Lower leg skin (tissue), 4 donors: Measurements from ENCODE around the gene ABCG1. TPM values are rescaled to one million over a fixed set of nuclear protein-coding genes. Genes with fewer than 3 reads are reported as not detected.

Source experiments
- DNase-seq, 2 donors: peaks; one replicate each; pipeline ENCODE4 v3.0.0-alpha.2; 2019; ENCODE audit warnings: low spot score in 2 of 2
- H3K4me3 ChIP-seq: fragments of 200-600 bp; sonication (generic); 2 replicates; pipeline ENCODE4 v1.5.1; 2017; ENCODE audit warnings: mild to moderate bottlenecking, low read depth; ENCODE audit not compliant: poor library complexity, severe bottlenecking
- CTCF ChIP-seq, 3 donors: fragments of 450-650 bp; IDR thresholded peaks; one replicate each; pipeline ENCODE4 v1.5.1; 2016; ENCODE audit warnings: antibody characterized with exemption in 3 of 3, mild to moderate bottlenecking in 3 of 3, moderate library complexity in 2 of 3
- POLR2A ChIP-seq, 2 donors: fragments of 450-650 bp; IDR thresholded peaks; one replicate each; pipeline ENCODE4 v1.6.1; 2016 to 2017; ENCODE audit warnings: antibody characterized with exemption in 2 of 2, mild to moderate bottlenecking in 1 of 2, moderate library complexity in 1 of 2
- WGBS, 2 donors: methylation state at CpG; one replicate each; pipeline ENCODE4 v1.1.5; 2018; 5-methylcytosine and 5-hydroxymethylcytosine counted together
- intact Hi-C: fragments of 100-400 bp; cut with DNase I; formaldehyde crosslinking; loops from one replicate; pipeline ENCODE4 v1.15.0; 2023; ENCODE audit warnings: low total_unique reads
- total RNA-seq, 4 donors: library from RNA; depleted of rRNA; stranded (reverse); fragments of >200 nt; gene quantifications; one replicate each; pipeline ENCODE4 v1.1.0, GENCODE V29; 2016

ABCG1 gene
- total RNA-seq, 4 donors from 2014 or later: 49.4 to 80.2 (median 52.7) TPM

DNA sequence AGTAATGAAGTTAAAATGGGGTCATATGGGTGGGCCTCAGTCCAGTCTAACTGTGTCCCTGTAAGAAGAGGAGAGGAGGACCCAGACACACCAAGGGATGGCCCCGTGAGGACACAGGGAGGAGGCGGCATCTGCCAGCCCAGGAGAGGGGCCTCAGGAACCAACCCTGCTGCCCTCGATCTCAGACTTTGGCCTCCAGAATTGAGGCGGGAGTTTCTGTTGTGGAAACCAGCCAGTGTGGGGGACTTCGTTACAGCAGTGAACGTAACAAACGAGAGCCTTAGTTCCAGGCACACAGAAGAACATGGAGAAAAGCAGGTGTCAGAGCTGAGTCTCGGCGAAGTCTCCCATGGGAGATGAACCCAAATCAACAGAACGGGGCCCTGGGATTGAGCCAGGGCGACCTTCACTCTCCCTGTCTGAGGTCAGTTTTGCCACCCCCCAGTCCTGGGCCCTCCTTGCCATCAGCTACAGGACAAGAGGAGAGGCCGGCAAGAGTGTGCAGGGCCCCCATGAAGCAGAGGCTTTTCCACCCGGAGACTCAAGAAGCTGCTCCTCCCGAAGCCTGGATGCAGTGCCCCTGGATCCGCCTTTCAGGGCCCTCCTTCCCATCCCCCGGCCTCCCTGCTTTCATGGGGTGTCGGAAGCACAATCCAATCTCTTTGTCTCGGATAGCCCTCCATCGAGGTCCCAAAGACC lies 59.7 kb downstream of the ABCG1 start:
- TF ChIP-seq CTCF (IDR thresholded peaks at IDR 0.05) (no peak), POLR2A (IDR thresholded peaks at IDR 0.05) (no peak)
- no peak for DNase-seq
- 91% methylated on average over 18 of the region's 19 CpGs for WGBS, 2 donors
- H3K4me3 ChIP-seq: no peak overlapping the region
- intact Hi-C loops: no loop called here

- no peak overlapping the region for H3K4me3 ChIP-seq
- 90 to 91% methylated on average over 19 to 20 of the region's 20 CpGs for WGBS, 2 donors
- TF ChIP-seq CTCF (IDR thresholded peaks at IDR 0.05): no peak
- TF ChIP-seq POLR2A (IDR thresholded peaks at IDR 0.05): no peak
- intact Hi-C loops: no loop called here
- no peak for DNase-seq
Observed at GRCh38 chr21:42279341-42279871, 60.5 kb downstream of the ABCG1 start.

- no peak for DNase-seq
- intact Hi-C loops: no loop called here
- TF ChIP-seq POLR2A (IDR thresholded peaks at IDR 0.05) (no peak), CTCF (IDR thresholded peaks at IDR 0.05) (no peak)
- no peak overlapping the region for H3K4me3 ChIP-seq
- 82 to 89% methylated on average over 8 to 11 of the region's 11 CpGs for WGBS, 2 donors
Observed at GRCh38 chr21:42279888-42280287, 60.9 kb downstream of the ABCG1 start.

DNA sequence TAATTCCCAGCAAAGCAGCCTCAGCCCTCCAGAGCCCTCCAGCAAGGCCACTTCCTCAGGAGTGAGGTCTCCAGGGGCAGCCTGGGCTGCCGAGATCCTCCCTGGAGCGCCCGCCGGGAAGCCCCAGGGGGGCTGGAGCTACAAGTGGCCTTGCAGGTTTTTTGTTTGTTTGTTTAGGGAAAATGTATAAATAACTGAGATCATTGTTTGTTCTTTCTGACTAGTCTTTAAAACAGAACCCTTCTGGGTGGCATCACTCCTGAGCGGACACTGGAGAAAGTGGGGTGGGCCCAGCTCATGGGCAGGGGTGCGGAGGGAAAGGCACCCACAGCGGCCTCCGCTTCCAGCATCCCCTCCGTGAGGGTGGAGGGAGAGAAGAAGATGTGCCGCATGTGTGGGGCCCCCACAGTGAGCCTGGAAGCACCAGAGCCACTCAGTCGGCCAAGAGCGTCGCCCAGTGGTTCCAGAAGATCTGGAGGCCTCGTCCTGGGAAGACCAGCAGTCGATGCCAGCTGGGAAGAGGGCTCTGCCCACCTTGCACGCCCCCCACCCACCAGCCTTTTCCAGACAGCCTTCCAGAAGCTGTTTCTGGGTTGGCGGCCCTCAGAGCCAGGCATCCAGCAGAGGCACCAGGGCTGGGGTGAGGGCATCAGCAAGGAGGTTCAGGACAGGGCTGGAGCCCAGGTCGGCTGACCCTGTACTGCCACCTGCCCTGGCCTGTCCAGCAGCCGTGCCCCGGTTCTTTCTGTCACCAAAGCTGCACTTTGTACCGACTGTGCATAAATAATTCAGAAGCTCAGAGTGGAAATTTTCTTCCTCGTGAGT lies 61.6 kb downstream of the ABCG1 start:
- DNase-seq: no peak
- TF ChIP-seq POLR2A (IDR thresholded peaks at IDR 0.05) (no peak), CTCF (IDR thresholded peaks at IDR 0.05) (no peak)
- intact Hi-C loops: no loop called here
- WGBS, 2 donors: 90% methylated on average over 21 to 22 of the region's 22 CpGs
- no peak overlapping the region for H3K4me3 ChIP-seq

DNA sequence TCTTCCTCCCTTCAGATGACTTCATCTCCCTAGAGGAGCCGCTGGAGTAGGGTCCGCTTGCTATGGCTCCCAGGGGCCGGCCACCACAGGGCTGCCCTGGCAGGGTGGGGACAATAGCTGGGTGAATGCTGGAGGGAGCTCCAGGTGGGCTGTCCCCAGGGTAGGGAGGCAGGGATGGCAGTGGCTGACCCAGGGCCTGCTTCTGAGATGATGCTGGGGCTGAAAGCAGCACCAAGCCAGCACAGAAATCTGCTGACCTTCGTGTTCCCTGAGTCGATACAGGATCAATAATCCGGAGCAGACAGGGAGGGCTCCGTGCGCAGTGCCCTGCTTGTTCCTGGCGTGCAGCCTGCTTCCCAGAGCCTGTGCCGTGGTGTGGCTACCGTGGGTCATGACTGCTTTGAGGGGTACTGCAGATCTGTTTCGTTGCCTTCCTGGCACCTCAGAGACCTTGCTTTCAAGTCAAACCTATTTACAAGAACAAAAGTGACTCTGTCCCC lies 62.3 kb downstream of the ABCG1 start:
- no peak overlapping the region for H3K4me3 ChIP-seq
- no peak for DNase-seq
- intact Hi-C loops: no loop called here
- TF ChIP-seq CTCF (IDR thresholded peaks at IDR 0.05) (no peak), POLR2A (IDR thresholded peaks at IDR 0.05) (no peak)
- WGBS, 2 donors: 89 to 97% methylated on average over 12 of the region's 12 CpGs
